B cell (primary cell): Measurements from ENCODE around the gene SLC25A14. TPM values are rescaled to one million over a fixed set of nuclear protein-coding genes. Genes with fewer than 3 reads are reported as not detected.

Experiments used
- ATAC-seq: fragments of 200-7000 bp; cut with Tn5 transposase; one replicate; pipeline ENCODE4 v1.10.0; 2021; ENCODE audit warnings: low read depth, mild to moderate bottlenecking, moderate number of reproducible peaks, moderate library complexity
- CTCF ChIA-PET: fragments of 350-600 bp; sonication (Branson Sonifier 250); formaldehyde crosslinking; loops from one replicate; lab custom pipeline; 2021; ENCODE audit warnings: antibody characterized with exemption, inconsistent platforms; lab: Charles Lee
- POLR2A ChIA-PET: fragments of 350-600 bp; sonication (Branson Sonifier 250); formaldehyde crosslinking; loops from one replicate; lab custom pipeline; 2021; ENCODE audit warnings: antibody characterized with exemption; lab: Charles Lee
- DNase-seq: peaks from one replicate; pipeline ENCODE4 v3.0.0; 2013
- H2AFZ ChIP-seq: 2 replicates; pipeline ENCODE4 v1.6.1; 2012; ENCODE audit warnings: mild to moderate bottlenecking, low read depth, low read length; ENCODE audit not compliant: insufficient read depth, poor library complexity, severe bottlenecking
- H3K27ac ChIP-seq, 2 donors: 1 replicate in 1 of 2; 2 replicates in 1 of 2; pipeline ENCODE4 v1.5.1; 2012 to 2013; ENCODE audit warnings: low read length in 2 of 2, mild to moderate bottlenecking in 2 of 2, moderate library complexity in 1 of 2
- H3K27me3 ChIP-seq, 4 experiments: fragments of 200-600 bp in 1 of 4; sonication (generic) in 1 of 4; replicated peaks in 1 of 4; 1 replicate in 2 of 4; 2 replicates in 2 of 4; pipeline versions ENCODE4 v1.6.1 to v1.7.0; 2013 to 2016; ENCODE audit warnings: low read length in 3 of 4, mild to moderate bottlenecking in 2 of 4, mixed read lengths in 1 of 4, moderate library complexity in 1 of 4; ENCODE audit not compliant: insufficient read depth in 4 of 4, control insufficient read depth in 3 of 4; ENCODE audit errors: control extremely low read depth in 1 of 4
- H3K36me3 ChIP-seq, 2 experiments: replicated peaks in 1 of 2; 1 replicate in 1 of 2; 2 replicates in 1 of 2; pipeline versions ENCODE4 v1.6.1 to v1.7.1; 2013; ENCODE audit warnings: low read length in 1 of 2; ENCODE audit not compliant: insufficient read depth in 2 of 2, control insufficient read depth in 1 of 2; ENCODE audit errors: control extremely low read depth in 1 of 2, extremely low read depth in 1 of 2
- H3K4me1 ChIP-seq, 2 donors: fragments of 200-600 bp in 1 of 2; sonication (generic) in 1 of 2; 1 replicate in 1 of 2; 2 replicates in 1 of 2; pipeline versions ENCODE4 v1.5.1 to v1.6.1; 2013 to 2017; ENCODE audit warnings: low read length in 2 of 2; ENCODE audit not compliant: control insufficient read depth in 2 of 2, insufficient read depth in 2 of 2
- H3K4me2 ChIP-seq: replicated peaks from 2 replicates; pipeline ENCODE3; 2012; ENCODE audit warnings: mild to moderate bottlenecking, low read depth, low read length; ENCODE audit not compliant: poor library complexity, severe bottlenecking
- H3K4me3 ChIP-seq, 5 experiments: fragments of 200-600 bp in 1 of 5; sonication (generic) in 1 of 5; 1 replicate in 3 of 5; 2 replicates in 2 of 5; pipeline versions ENCODE4 v1.5.1 to v1.7.0; 2011 to 2016; ENCODE audit warnings: low read length in 4 of 5, mild to moderate bottlenecking in 4 of 5, low read depth in 2 of 5, control low read depth in 1 of 5, moderate library complexity in 1 of 5; ENCODE audit not compliant: insufficient read depth in 1 of 5; ENCODE audit errors: control extremely low read depth in 1 of 5, extremely low read depth in 1 of 5
- H3K79me2 ChIP-seq: fragments of 200-600 bp; sonication (generic); one replicate; pipeline ENCODE4 v1.6.0; 2016; ENCODE audit warnings: low read length; ENCODE audit not compliant: control insufficient read depth, insufficient read depth
- H3K9ac ChIP-seq: fragments of 200-600 bp; sonication (generic); 2 replicates; pipeline ENCODE4 v1.6.1; 2017; ENCODE audit warnings: mild to moderate bottlenecking, low read length, moderate library complexity
- H3K9me3 ChIP-seq, 3 donors: one replicate each; pipeline versions ENCODE4 v1.6.1 to v1.7.1; 2013; ENCODE audit warnings: low read length in 2 of 3; ENCODE audit not compliant: control insufficient read depth in 2 of 3, insufficient read depth in 1 of 3; ENCODE audit errors: control extremely low read depth in 1 of 3
- H4K20me1 ChIP-seq: 2 replicates; pipeline ENCODE4 v1.6.0; 2012; ENCODE audit warnings: mild to moderate bottlenecking, low read length; ENCODE audit not compliant: insufficient read depth, control insufficient read depth, poor library complexity, severe bottlenecking
- H3K27ac Mint-ChIP-seq: one replicate; pipeline ENCODE4 v1.8.0; 2021; ENCODE audit warnings: mixed read lengths
- H3K27me3 Mint-ChIP-seq: one replicate; pipeline ENCODE4 v1.8.0; 2021; ENCODE audit warnings: mixed read lengths
- H3K4me1 Mint-ChIP-seq: one replicate; pipeline ENCODE4 v1.8.0; 2021; ENCODE audit warnings: mixed read lengths
- H3K4me3 Mint-ChIP-seq: one replicate; pipeline ENCODE4 v1.8.0; 2021; ENCODE audit warnings: mixed read lengths
- H3K9me3 Mint-ChIP-seq: one replicate; pipeline ENCODE4 v1.8.0; 2022; ENCODE audit warnings: mixed read lengths; ENCODE audit not compliant: insufficient read depth
- CTCF ChIP-seq: fragments of 200-600 bp; IDR thresholded peaks from one replicate; pipeline ENCODE4 v1.8.0; 2022; ENCODE audit warnings: antibody characterized with exemption, mild to moderate bottlenecking
- EZH2 ChIP-seq: IDR thresholded peaks from 2 replicates; pipeline ENCODE4 v1.6.1; 2012; ENCODE audit warnings: borderline replicate concordance, low read depth, mild to moderate bottlenecking, moderate library complexity, low read length; ENCODE audit not compliant: insufficient read depth, poor library complexity, severe bottlenecking
- WGBS: methylation state at CpG from one replicate; pipeline ENCODE4 v1.1.5; 2013; ENCODE audit warnings: missing lambda C conversion rate; ENCODE audit not compliant: insufficient coverage; 5-methylcytosine and 5-hydroxymethylcytosine counted together
- intact Hi-C: fragments of 100-400 bp; cut with micrococcal nuclease; formaldehyde crosslinking; loops from one replicate; pipeline ENCODE4 v1.10.0; 2022
- polyA plus RNA-seq: library from polyadenylated mRNA; depleted of rRNA; stranded (reverse); fragments of >200 nt; gene quantifications from 2 replicates; pipeline ENCODE4 v1.2.3, GENCODE V29; 2012
- total RNA-seq, 2 donors: library from RNA; stranded (reverse); fragments of 120-200 nt in 1 of 2; gene quantifications; 1 replicate in 1 of 2; 2 replicates in 1 of 2; pipeline versions ENCODE4 v1.2.3 to v1.2.4, GENCODE V29; 2013 to 2022

SLC25A14 gene
- total and polyA plus RNA-seq, 2 donors (not counting 1 experiment from before 2014, with no cell fraction given) = 13.1 to 23.7 TPM

GRCh38 chrX:130321550-130321949 lies 18.2 kb upstream of the SLC25A14 start:
- ChIA-PET POLR2A (no interaction called here), CTCF (no interaction called here)
- H3K79me2 ChIP-seq = no peaks in the 10 kb centered on the region
- H4K20me1 ChIP-seq = no peaks in the 10 kb centered on the region
- H3K9me3 ChIP-seq = no peaks in the 10 kb centered on the region
- no peaks in the 10 kb centered on the region for H3K4me1 ChIP-seq
- DNase-seq (no peak), ATAC-seq (no peak)
- no peak overlapping the region for H3K9ac ChIP-seq
- H3K27me3 Mint-ChIP-seq = peaks cover 3% of the 10 kb centered on the region
- no peak overlapping the region for H3K27ac ChIP-seq
- H3K4me2 ChIP-seq = no peak overlapping the region
- no peaks in the 10 kb centered on the region for H3K36me3 ChIP-seq
- H3K4me1 Mint-ChIP-seq = peaks cover 6% of the 10 kb centered on the region
- no peaks in the 10 kb centered on the region for H3K27me3 ChIP-seq
- H3K4me3 Mint-ChIP-seq = no peak overlapping the region
- H3K9me3 Mint-ChIP-seq = peaks cover 2% of the 10 kb centered on the region
- WGBS = no CpG with 5 or more reads among the region's 2 CpGs
- no peak overlapping the region for H3K4me3 ChIP-seq
- no peak overlapping the region for H3K27ac Mint-ChIP-seq
- no peak overlapping the region for H2AFZ ChIP-seq
- TF ChIP-seq EZH2 = no peak
- TF ChIP-seq CTCF = no peak
- intact Hi-C loops = no loop called here

GRCh38 chrX:130330146-130330545 lies 9.6 kb upstream of the SLC25A14 start:
- peaks cover 0 to 7% (median 3%) of the 10 kb centered on the region in 4 experiments for H3K27me3 ChIP-seq
- no peaks in the 10 kb centered on the region for H4K20me1 ChIP-seq
- no peaks in the 10 kb centered on the region for H3K36me3 ChIP-seq
- H3K4me3 Mint-ChIP-seq = no peak overlapping the region
- no peaks in the 10 kb centered on the region for H3K4me1 ChIP-seq
- ATAC-seq (no peak), DNase-seq (no peak)
- H3K9ac ChIP-seq = no peak overlapping the region
- H3K27ac Mint-ChIP-seq = no peak overlapping the region
- no peaks in the 10 kb centered on the region for H3K79me2 ChIP-seq
- POLR2A ChIA-PET = no interaction called here
- peaks cover 11% of the 10 kb centered on the region for H3K27me3 Mint-ChIP-seq
- CTCF ChIA-PET = interaction anchor here (2.0 to 2.8 kb wide), 2 partner anchors 585 to 587 kb away, joined by 7 to 14 read pairs; no protein-coding TSS in a partner anchor
- H3K27ac ChIP-seq = no peak overlapping the region
- WGBS = no CpG with 5 or more reads among the region's 3 CpGs
- no peaks in the 10 kb centered on the region for H3K4me1 Mint-ChIP-seq
- H3K4me3 ChIP-seq = no peak overlapping the region
- TF ChIP-seq EZH2 = no peak
- TF ChIP-seq CTCF = no peak
- H3K9me3 Mint-ChIP-seq = no peaks in the 10 kb centered on the region
- intact Hi-C loops = loop anchor here (5.0 kb wide), 1 partner anchor 1302 kb away; no protein-coding TSS in a partner anchor
- H3K9me3 ChIP-seq = no peaks in the 10 kb centered on the region
- H2AFZ ChIP-seq = no peak overlapping the region
- H3K4me2 ChIP-seq = no peak overlapping the region
